ENCODE results near the gene FMN1.

FMN1 gene

DNA sequence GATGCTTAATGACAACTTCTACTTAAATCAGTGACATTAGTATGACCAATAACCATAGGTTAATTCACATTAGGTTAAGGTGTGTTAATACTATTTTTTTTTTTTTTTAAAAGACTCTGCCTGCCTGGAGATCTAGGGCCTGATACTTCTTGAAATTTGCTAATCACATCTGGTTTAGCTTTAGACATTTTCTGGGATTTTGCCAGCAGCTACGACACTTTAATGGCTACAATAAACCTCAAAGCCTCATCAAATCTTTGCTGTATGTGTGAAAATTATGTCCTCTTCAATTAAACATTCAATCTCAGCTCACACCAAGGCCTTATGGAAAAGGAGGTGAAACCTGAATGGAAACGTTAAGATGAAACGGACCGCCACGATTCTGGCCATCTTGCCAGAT is 308.8 kb downstream of the FMN1 start:
- H3K36me3 ChIP-seq (ENCODE audit: control insufficient read depth, insufficient read depth, low read length) = no peaks in the 10 kb centered on the region
- H3K79me2 ChIP-seq = no peaks in the 10 kb centered on the region
- H3K4me2 ChIP-seq (ENCODE audit: low read length) = no peak overlapping the region
- H3K27ac ChIP-seq = no peak overlapping the region
- H3K4me3 ChIP-seq (ENCODE audit: low read depth, low read length) = no peak overlapping the region
- TF ChIP-seq, protein P1, sequence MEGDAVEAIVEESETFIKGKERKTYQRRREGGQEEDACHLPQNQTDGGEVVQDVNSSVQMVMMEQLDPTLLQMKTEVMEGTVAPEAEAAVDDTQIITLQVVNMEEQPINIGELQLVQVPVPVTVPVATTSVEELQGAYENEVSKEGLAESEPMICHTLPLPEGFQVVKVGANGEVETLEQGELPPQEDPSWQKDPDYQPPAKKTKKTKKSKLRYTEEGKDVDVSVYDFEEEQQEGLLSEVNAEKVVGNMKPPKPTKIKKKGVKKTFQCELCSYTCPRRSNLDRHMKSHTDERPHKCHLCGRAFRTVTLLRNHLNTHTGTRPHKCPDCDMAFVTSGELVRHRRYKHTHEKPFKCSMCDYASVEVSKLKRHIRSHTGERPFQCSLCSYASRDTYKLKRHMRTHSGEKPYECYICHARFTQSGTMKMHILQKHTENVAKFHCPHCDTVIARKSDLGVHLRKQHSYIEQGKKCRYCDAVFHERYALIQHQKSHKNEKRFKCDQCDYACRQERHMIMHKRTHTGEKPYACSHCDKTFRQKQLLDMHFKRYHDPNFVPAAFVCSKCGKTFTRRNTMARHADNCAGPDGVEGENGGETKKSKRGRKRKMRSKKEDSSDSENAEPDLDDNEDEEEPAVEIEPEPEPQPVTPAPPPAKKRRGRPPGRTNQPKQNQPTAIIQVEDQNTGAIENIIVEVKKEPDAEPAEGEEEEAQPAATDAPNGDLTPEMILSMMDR (IDR thresholded peaks at IDR 0.05) = no peak
- no peaks in the 10 kb centered on the region for H3K4me1 ChIP-seq
- no peaks in the 10 kb centered on the region for H3K27me3 ChIP-seq (ENCODE audit: control insufficient read depth, insufficient read depth, low read length)
- no peaks in the 10 kb centered on the region for H3K9me3 ChIP-seq (ENCODE audit: control insufficient read depth, low read length)
- H3K9ac ChIP-seq = no peak overlapping the region
- H2AFZ ChIP-seq = no peak overlapping the region

DNA sequence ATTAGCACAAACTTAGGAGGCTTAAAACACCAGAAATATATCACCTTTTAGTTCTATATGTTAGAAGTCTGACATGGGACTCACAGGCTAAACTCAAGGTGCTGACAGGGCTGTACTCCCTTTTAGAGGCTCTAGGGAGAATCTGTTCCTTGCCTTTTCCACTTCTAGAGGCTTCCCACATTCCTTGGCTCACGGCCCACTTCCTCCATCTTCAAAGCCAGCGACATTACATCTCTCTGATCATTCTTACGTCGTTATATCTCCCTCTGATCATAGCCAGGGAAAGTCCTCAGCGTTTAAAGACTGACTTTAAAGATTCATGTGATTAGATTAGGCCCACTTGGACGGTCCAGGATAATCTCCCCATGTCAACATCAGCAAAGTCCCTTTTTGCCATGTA is 310.4 kb downstream of the FMN1 start:
- TF ChIP-seq, protein P1 (IDR thresholded peaks at IDR 0.05) = no peak
- no peaks in the 10 kb centered on the region for H3K36me3 ChIP-seq (ENCODE audit: control insufficient read depth, insufficient read depth, low read length)
- H3K4me1 ChIP-seq = no peaks in the 10 kb centered on the region
- no peaks in the 10 kb centered on the region for H3K27me3 ChIP-seq (ENCODE audit: control insufficient read depth, insufficient read depth, low read length)
- no peaks in the 10 kb centered on the region for H3K9me3 ChIP-seq (ENCODE audit: control insufficient read depth, low read length)
- no peaks in the 10 kb centered on the region for H3K79me2 ChIP-seq
- H3K4me2 ChIP-seq (ENCODE audit: low read length) = no peak overlapping the region
- no peak overlapping the region for H3K27ac ChIP-seq
- H3K9ac ChIP-seq = no peak overlapping the region
- no peak overlapping the region for H2AFZ ChIP-seq
- H3K4me3 ChIP-seq (ENCODE audit: low read depth, low read length) = no peak overlapping the region

DNA sequence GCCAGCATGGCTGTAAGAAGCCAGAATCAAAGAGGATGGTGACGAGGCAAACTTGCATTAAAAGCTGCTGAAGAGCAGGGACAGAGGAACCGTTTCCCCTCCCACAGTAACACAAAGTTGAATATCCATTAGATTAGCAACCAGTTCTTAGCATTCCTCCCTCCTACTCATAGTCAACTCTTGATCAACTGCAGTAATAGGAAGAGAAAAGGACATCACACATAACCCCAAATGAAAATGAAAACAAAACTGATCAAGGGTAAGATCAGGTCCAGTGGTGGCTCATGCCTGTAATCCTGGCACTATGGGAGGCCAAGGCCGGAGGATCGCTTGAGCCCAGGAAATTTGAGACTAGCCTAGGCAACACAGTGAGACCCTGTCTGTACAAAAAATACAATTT is 311.6 kb downstream of the FMN1 start:
- H3K4me1 ChIP-seq = no peaks in the 10 kb centered on the region
- no peaks in the 10 kb centered on the region for H3K36me3 ChIP-seq (ENCODE audit: control insufficient read depth, insufficient read depth, low read length)
- H3K4me3 ChIP-seq (ENCODE audit: low read depth, low read length) = no peak overlapping the region
- H2AFZ ChIP-seq = no peak overlapping the region
- H3K9ac ChIP-seq = no peak overlapping the region
- H3K9me3 ChIP-seq (ENCODE audit: control insufficient read depth, low read length) = no peaks in the 10 kb centered on the region
- TF ChIP-seq, protein P1 (IDR thresholded peaks at IDR 0.05) = no peak
- no peaks in the 10 kb centered on the region for H3K27me3 ChIP-seq (ENCODE audit: control insufficient read depth, insufficient read depth, low read length)
- no peak overlapping the region for H3K4me2 ChIP-seq (ENCODE audit: low read length)
- H3K79me2 ChIP-seq = no peaks in the 10 kb centered on the region
- no peak overlapping the region for H3K27ac ChIP-seq

DNA sequence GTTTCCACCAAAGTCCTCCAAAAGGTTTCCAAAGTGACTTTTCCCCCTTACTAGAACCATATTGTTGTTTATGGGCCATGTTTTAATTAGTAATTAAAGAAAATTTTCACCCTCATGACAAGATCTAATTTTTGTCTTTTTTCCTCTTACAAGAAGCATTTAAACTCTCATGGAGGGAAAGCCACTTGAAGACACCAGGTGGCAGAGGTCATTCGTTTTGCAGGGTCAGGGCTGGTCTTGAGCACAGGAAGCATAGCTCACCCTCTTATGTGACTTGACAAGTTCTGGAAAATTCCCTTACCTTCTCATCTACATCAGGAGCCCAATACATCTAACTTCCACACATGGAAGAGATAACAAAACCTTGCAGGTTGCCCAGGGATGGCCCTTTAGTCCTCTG is 313.0 kb downstream of the FMN1 start:
- Histone ChIP-seq H2AFZ (no peak overlapping the region), H3K36me3 (ENCODE audit: control insufficient read depth, insufficient read depth, low read length) (no peaks in the 10 kb centered on the region), H3K4me3 (ENCODE audit: low read depth, low read length) (no peak overlapping the region), H3K27ac (no peak overlapping the region), H3K4me1 (no peaks in the 10 kb centered on the region), H3K9me3 (ENCODE audit: control insufficient read depth, low read length) (no peaks in the 10 kb centered on the region), H3K79me2 (no peaks in the 10 kb centered on the region), H3K27me3 (ENCODE audit: control insufficient read depth, insufficient read depth, low read length) (no peaks in the 10 kb centered on the region), H3K4me2 (ENCODE audit: low read length) (no peak overlapping the region), H3K9ac (no peak overlapping the region)
- TF ChIP-seq, protein P1 (IDR thresholded peaks at IDR 0.05) = no peak

DNA sequence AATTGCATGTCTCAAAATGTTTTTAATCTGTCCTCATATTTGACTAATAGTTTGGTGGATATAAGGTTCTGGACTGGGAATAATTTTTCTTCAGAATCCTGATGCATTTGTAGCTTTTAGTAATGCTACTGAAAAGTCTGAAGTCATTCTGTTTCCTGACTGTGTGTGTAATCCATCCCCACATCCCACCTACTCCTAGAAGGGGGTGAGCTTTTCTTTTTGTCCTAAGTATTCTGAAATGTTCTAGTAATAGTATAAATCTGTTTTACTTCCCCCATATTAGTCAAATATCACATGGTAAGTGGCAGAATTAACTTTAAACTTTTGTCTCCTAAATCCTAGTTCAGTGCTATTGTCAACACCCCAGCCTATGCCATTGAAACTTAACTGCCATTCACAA is 313.9 kb downstream of the FMN1 start:
- TF ChIP-seq, protein P1 (IDR thresholded peaks at IDR 0.05) = no peak
- Histone ChIP-seq H3K4me3 (ENCODE audit: low read depth, low read length) (no peak overlapping the region), H3K9ac (no peak overlapping the region), H3K36me3 (ENCODE audit: control insufficient read depth, insufficient read depth, low read length) (no peaks in the 10 kb centered on the region), H3K9me3 (ENCODE audit: control insufficient read depth, low read length) (no peaks in the 10 kb centered on the region), H3K27me3 (ENCODE audit: control insufficient read depth, insufficient read depth, low read length) (no peaks in the 10 kb centered on the region), H3K4me1 (no peaks in the 10 kb centered on the region), H2AFZ (no peak overlapping the region), H3K4me2 (ENCODE audit: low read length) (no peak overlapping the region), H3K27ac (no peak overlapping the region), H3K79me2 (no peaks in the 10 kb centered on the region)

Data from parathyroid adenoma (tissue), 2 donors.